Left colon (tissue), 2 donors: ENCODE measurements around the gene CAMK2B. TPM values are rescaled to one million over a fixed set of nuclear protein-coding genes. Genes with fewer than 3 reads are reported as not detected.

Experiments
- ATAC-seq: fragments of 200-7000 bp; cut with Tn5 transposase; one replicate; pipeline ENCODE4 v1.9.1; 2020; ENCODE audit warnings: mild to moderate bottlenecking, moderate library complexity
- DNase-seq, 2 donors: peaks; one replicate each; pipeline ENCODE4 v3.0.0-alpha.2; 2020
- intact Hi-C, 2 donors: fragments of 100-400 bp; cut with DNase I in 1 of 2; cut with micrococcal nuclease in 1 of 2; formaldehyde crosslinking; loops; one replicate each; pipeline versions ENCODE4 v1.11.2 to v1.14.0; 2022; cut with DNase I, micrococcal nuclease
- total RNA-seq, 2 donors: library from RNA; stranded (reverse); fragmentation: NEBNext Ultra II Directional; extraction: Animal tissue kit (Norgen Biotek cat#: 25700); gene quantifications; one replicate each; pipeline ENCODE4 v1.2.1, GENCODE V29; 2021
- donor health status: DM: no; HTN: no; CAD: no.
- donor health status: DM: yes; HTN: yes; CAD: no.

Gene CAMK2B
- total RNA-seq, 2 donors from 2014 or later: 0.61 to 0.76 TPM

GRCh38 chr7:44226396-44226753 is 99.0 kb downstream of the CAMK2B start:
- intact Hi-C loops: no loop called here
- DNase-seq: no peak
- no peak for ATAC-seq

- intact Hi-C loops: no loop called here
- DNase-seq (no peak), ATAC-seq (no peak)
These were observed 99.6 kb downstream of the CAMK2B start for GRCh38 chr7:44225566-44226395.

- DNase-seq (no peak), ATAC-seq (no peak)
- intact Hi-C loops: no loop called here
These were observed 100.3 kb downstream of the CAMK2B start for GRCh38 chr7:44224974-44225565.

GRCh38 chr7:44224080-44224973 is 101.1 kb downstream of the CAMK2B start:
- intact Hi-C loops: no loop called here

GRCh38 chr7:44223362-44224079 is 101.9 kb downstream of the CAMK2B start:
- no peak for DNase-seq
- intact Hi-C loops: no loop called here
- ATAC-seq: no peak

More at GRCh38 chr7:44224080-44224973, 101.1 kb downstream of the CAMK2B start:
- no peak for ATAC-seq
- no peak for DNase-seq

GRCh38 chr7:44222776-44223261 is 102.6 kb downstream of the CAMK2B start:
- intact Hi-C loops: no loop called here
- no peak for DNase-seq
- ATAC-seq: no peak

GRCh38 chr7:44222074-44222473 is 103.3 kb downstream of the CAMK2B start:
- ATAC-seq (no peak), DNase-seq (no peak)
- intact Hi-C loops: no loop called here

GRCh38 chr7:44221231-44221791 is 104.1 kb downstream of the CAMK2B start:
- ATAC-seq (no peak), DNase-seq (no peak)
- intact Hi-C loops: no loop called here

GRCh38 chr7:44220358-44221112 is 104.9 kb downstream of the CAMK2B start:
- intact Hi-C loops: no loop called here
- no peak for DNase-seq
- ATAC-seq: no peak

GRCh38 chr7:44220046-44220357 is 105.4 kb downstream of the CAMK2B start:
- no peak for DNase-seq
- intact Hi-C loops: no loop called here
- no peak for ATAC-seq

- ATAC-seq (no peak), DNase-seq (peak in 1 of 2 donors; percentile 12)
- intact Hi-C loops: no loop called here
These were observed 105.9 kb downstream of the CAMK2B start for GRCh38 chr7:44219371-44220045.

- intact Hi-C loops: no loop called here
- ATAC-seq (no peak), DNase-seq (peak in 1 of 2 donors; percentile 12)
These were observed 106.8 kb downstream of the CAMK2B start for GRCh38 chr7:44218418-44219201.

GRCh38 chr7:44217852-44218402 is 107.5 kb downstream of the CAMK2B start:
- DNase-seq (peak in 1 of 2 donors; percentile 15), ATAC-seq (no peak)
- intact Hi-C loops: no loop called here

GRCh38 chr7:44217223-44217714 is 108.1 kb downstream of the CAMK2B start:
- ATAC-seq: no peak
- intact Hi-C loops: no loop called here
- DNase-seq: peak in 1 of 2 donors; percentile 5

GRCh38 chr7:44216521-44217222 is 108.7 kb downstream of the CAMK2B start:
- peak in 1 of 2 donors; percentile 19 for DNase-seq
- ATAC-seq: no peak
- intact Hi-C loops: no loop called here

GRCh38 chr7:44216019-44216418 is 109.4 kb downstream of the CAMK2B start:
- ATAC-seq: no peak
- intact Hi-C loops: no loop called here
- DNase-seq: peak in 1 of 2 donors; percentile 12
